Chondrocyte (in vitro differentiated cells): ENCODE results near the gene HBP1. TPM values are rescaled to one million over a fixed set of nuclear protein-coding genes. Genes with fewer than 3 reads are reported as not detected.
"Not testable (repeated sequence)": the region's sequence is repeated elsewhere in the genome, so short reads cannot be mapped to it uniquely, and the experiment has no call there.

Experiments
- DNase-seq: peaks from one replicate; pipeline ENCODE4 v3.0.0; 2021; ENCODE audit warnings: mixed read lengths, low spot score
- H3K27ac Mint-ChIP-seq: one replicate; pipeline ENCODE4 v1.8.0; 2021; ENCODE audit warnings: mild to moderate bottlenecking, moderate library complexity, mixed read lengths; ENCODE audit not compliant: unreplicated experiment
- H3K27me3 Mint-ChIP-seq: 2 replicates; pipeline ENCODE4 v1.8.0; 2021; ENCODE audit warnings: low read depth, mixed read lengths
- H3K36me3 Mint-ChIP-seq: 2 replicates; pipeline ENCODE4 v1.8.0; 2021; ENCODE audit warnings: low read depth, mixed read lengths
- H3K4me1 Mint-ChIP-seq: 2 replicates; pipeline ENCODE4 v1.8.0; 2021; ENCODE audit warnings: low read depth, mild to moderate bottlenecking, mixed read lengths
- H3K4me3 Mint-ChIP-seq: one replicate; pipeline ENCODE4 v1.8.0; 2021; ENCODE audit warnings: mild to moderate bottlenecking, moderate library complexity, mixed read lengths; ENCODE audit not compliant: unreplicated experiment
- H3K9me3 Mint-ChIP-seq: 2 replicates; pipeline ENCODE4 v1.8.0; 2021; ENCODE audit warnings: low read depth, mixed read lengths
- total RNA-seq: library from RNA; stranded (reverse); gene quantifications from 3 replicates; pipeline ENCODE4 v1.2.1, GENCODE V29; 2021
- TF ChIP-seq, protein P1 (sequence below): fragments of 200-600 bp; sonication (generic); IDR thresholded peaks from 2 replicates; pipeline ENCODE4 v1.5.0; 2021; ENCODE audit warnings: antibody characterized with exemption, mild to moderate bottlenecking, moderate library complexity

Gene HBP1
- total RNA-seq, 1 donor from 2014 or later = 51.7 TPM

DNA sequence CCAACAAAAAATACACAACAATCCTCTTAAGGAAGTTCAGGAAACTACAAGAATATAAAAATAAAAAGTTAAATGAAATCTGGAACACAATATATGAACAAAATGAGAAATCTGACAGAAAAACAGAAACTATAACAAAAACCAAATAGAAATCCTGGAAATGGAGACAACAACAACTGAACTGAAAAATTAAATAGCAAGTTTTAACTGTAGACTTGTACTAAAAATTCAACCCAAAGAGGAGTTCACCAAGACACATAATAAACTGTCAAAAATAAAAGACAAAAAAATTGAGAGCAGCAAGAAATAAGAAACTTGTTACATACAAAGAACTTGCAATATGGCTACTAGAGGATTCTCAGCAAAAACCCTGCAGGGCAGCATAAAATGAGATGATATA lies 45.1 kb downstream of the HBP1 start:
- H3K27me3 Mint-ChIP-seq = no peaks in the 10 kb centered on the region
- DNase-seq = no peak
- peaks cover 2% of the 10 kb centered on the region for H3K4me1 Mint-ChIP-seq
- H3K4me3 Mint-ChIP-seq = no peak overlapping the region
- TF ChIP-seq, protein P1, sequence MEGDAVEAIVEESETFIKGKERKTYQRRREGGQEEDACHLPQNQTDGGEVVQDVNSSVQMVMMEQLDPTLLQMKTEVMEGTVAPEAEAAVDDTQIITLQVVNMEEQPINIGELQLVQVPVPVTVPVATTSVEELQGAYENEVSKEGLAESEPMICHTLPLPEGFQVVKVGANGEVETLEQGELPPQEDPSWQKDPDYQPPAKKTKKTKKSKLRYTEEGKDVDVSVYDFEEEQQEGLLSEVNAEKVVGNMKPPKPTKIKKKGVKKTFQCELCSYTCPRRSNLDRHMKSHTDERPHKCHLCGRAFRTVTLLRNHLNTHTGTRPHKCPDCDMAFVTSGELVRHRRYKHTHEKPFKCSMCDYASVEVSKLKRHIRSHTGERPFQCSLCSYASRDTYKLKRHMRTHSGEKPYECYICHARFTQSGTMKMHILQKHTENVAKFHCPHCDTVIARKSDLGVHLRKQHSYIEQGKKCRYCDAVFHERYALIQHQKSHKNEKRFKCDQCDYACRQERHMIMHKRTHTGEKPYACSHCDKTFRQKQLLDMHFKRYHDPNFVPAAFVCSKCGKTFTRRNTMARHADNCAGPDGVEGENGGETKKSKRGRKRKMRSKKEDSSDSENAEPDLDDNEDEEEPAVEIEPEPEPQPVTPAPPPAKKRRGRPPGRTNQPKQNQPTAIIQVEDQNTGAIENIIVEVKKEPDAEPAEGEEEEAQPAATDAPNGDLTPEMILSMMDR = no peak
- H3K9me3 Mint-ChIP-seq = peaks cover 9% of the 10 kb centered on the region
- H3K27ac Mint-ChIP-seq = no peak overlapping the region
- peaks cover 12% of the 10 kb centered on the region for H3K36me3 Mint-ChIP-seq

GRCh38 chr7:107219563-107220244 lies 50.9 kb downstream of the HBP1 start:
- Mint-ChIP-seq H3K36me3 (peaks cover 2% of the 10 kb centered on the region), H3K4me1 (no peaks in the 10 kb centered on the region), H3K9me3 (peaks cover 5% of the 10 kb centered on the region), H3K27me3 (no peaks in the 10 kb centered on the region), H3K27ac (no peak overlapping the region), H3K4me3 (no peak overlapping the region)
- no peak for DNase-seq
- TF ChIP-seq, protein P1 = no peak

- H3K9me3 Mint-ChIP-seq = peaks cover 2% of the 10 kb centered on the region
- H3K4me1 Mint-ChIP-seq = no peaks in the 10 kb centered on the region
- TF ChIP-seq, protein P1 = no peak
- H3K4me3 Mint-ChIP-seq = no peak overlapping the region
- no peaks in the 10 kb centered on the region for H3K36me3 Mint-ChIP-seq
- H3K27ac Mint-ChIP-seq = no peak overlapping the region
- H3K27me3 Mint-ChIP-seq = no peaks in the 10 kb centered on the region
- DNase-seq = no peak
Observed at GRCh38 chr7:107220356-107220755, 51.6 kb downstream of the HBP1 start.

DNA sequence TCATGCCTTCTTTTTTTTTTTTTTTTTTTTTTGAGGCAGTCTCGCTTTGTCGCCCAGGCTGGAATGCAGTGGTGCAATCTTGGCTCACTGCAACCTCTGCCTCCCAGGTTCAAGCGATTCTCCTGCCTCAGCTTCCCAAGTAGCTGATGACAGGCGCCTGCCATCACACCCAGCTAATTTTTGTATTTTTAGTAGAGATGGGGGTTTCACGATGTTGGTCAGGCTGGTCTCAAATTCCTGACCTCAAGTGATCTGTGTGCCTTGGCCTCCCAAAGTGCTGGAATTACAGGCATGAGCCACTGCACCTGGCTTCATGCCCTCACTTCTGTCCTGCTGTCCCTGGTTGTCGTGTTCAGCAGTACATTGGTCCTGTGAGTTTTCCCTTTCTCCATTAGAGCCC lies 52.0 kb downstream of the HBP1 start:
- not testable (repeated sequence) for H3K27me3 Mint-ChIP-seq, H3K36me3 Mint-ChIP-seq, H3K27ac Mint-ChIP-seq, H3K9me3 Mint-ChIP-seq, DNase-seq, H3K4me3 Mint-ChIP-seq, H3K4me1 Mint-ChIP-seq

- TF ChIP-seq, protein P1 = no peak
- no peak overlapping the region for H3K27ac Mint-ChIP-seq
Observed at GRCh38 chr7:107224374-107225223, 55.8 kb downstream of the HBP1 start.

More at GRCh38 chr7:107224374-107225223, 55.8 kb downstream of the HBP1 start:
- H3K4me1 Mint-ChIP-seq = no peaks in the 10 kb centered on the region
- H3K27me3 Mint-ChIP-seq = no peaks in the 10 kb centered on the region
- no peaks in the 10 kb centered on the region for H3K9me3 Mint-ChIP-seq
- peaks cover 6% of the 10 kb centered on the region for H3K36me3 Mint-ChIP-seq
- no peak overlapping the region for H3K4me3 Mint-ChIP-seq
- DNase-seq = no peak
